GM12878 (cell line): ENCODE data around the gene FCN2. TPM values are rescaled to one million over a fixed set of nuclear protein-coding genes. Genes with fewer than 3 reads are reported as not detected.

Experiments
- ATAC-seq: fragments of 200-7000 bp; cut with Tn5 transposase; 3 replicates; pipeline ENCODE4 v1.9.1; 2020; ENCODE audit warnings: mild to moderate bottlenecking, moderate library complexity
- BruUV-seq: library from RNA; stranded (reverse); fragments of 400-500 nt; replicated peaks from 2 replicates; lab custom pipeline; 2021; lab: Mats Ljungman, UMichigan
- CTCF ChIA-PET: fragments of 300-600 bp; sonication (Branson Sonifier 250); formaldehyde crosslinking; extraction: SDS; loops from one replicate; lab custom pipeline; 2021; ENCODE audit warnings: inconsistent platforms; lab: Yijun Ruan, JAX
- POLR2A ChIA-PET: fragments of 350-600 bp; formaldehyde crosslinking; extraction: SDS; loops from one replicate; lab custom pipeline; 2021; ENCODE audit warnings: inconsistent platforms; lab: Charles Lee
- RAD21 ChIA-PET: fragments of 300-600 bp; sonication (Branson Sonifier 250); formaldehyde crosslinking; loops from one replicate; lab custom pipeline; 2023; ENCODE audit warnings: antibody characterized with exemption; ENCODE audit not compliant: unreplicated experiment; lab: Charles Lee
- SMC1A ChIA-PET: fragments of 300-600 bp; sonication (Branson Sonifier 250); formaldehyde crosslinking; loops from one replicate; lab custom pipeline; 2023; ENCODE audit not compliant: unreplicated experiment, uncharacterized antibody; lab: Charles Lee
- DNase-seq: peaks from one replicate; pipeline ENCODE4 v3.0.0-alpha.2; 2011; ENCODE audit warnings: low read depth, low spot score
- FAIRE-seq: peaks from 3 replicates; lab custom pipeline; 2011; peaks lifted over from hg19 to GRCh38; lab: Jason Lieb, UNC
- H2AFZ ChIP-seq: 2 replicates; pipeline ENCODE4 v1.6.0; 2011; ENCODE audit warnings: low read depth, low read length, control low read depth; ENCODE audit not compliant: control insufficient read depth
- H3K27ac ChIP-seq: 2 replicates; pipeline ENCODE4 v1.5.1; 2011; ENCODE audit warnings: control low read depth; ENCODE audit not compliant: control insufficient read depth, insufficient read depth
- H3K27me3 ChIP-seq, 2 experiments: replicated peaks in 1 of 2; 2 replicates each; pipeline versions ENCODE4 v1.6.0 to v1.6.1; 2011; ENCODE audit warnings: low read length in 1 of 2; ENCODE audit not compliant: control insufficient read depth in 2 of 2, insufficient read depth in 2 of 2
- H3K36me3 ChIP-seq, 2 experiments: 2 replicates each; pipeline ENCODE4 v1.5.1; 2011; ENCODE audit warnings: low read length in 1 of 2; ENCODE audit not compliant: control insufficient read depth in 2 of 2, insufficient read depth in 2 of 2
- H3K4me1 ChIP-seq: 2 replicates; pipeline ENCODE4 v1.6.1; 2011; ENCODE audit warnings: mild to moderate bottlenecking, low read length, moderate library complexity, mixed read lengths; ENCODE audit not compliant: control insufficient read depth, insufficient read depth
- H3K4me2 ChIP-seq: 2 replicates; pipeline ENCODE4 v1.6.0; 2011; ENCODE audit warnings: control low read depth; ENCODE audit not compliant: control insufficient read depth, insufficient read depth
- H3K4me3 ChIP-seq: fragments of 200-600 bp; sonication (generic); 2 replicates; pipeline ENCODE4 v1.5.1; 2016
- H3K79me2 ChIP-seq: 2 replicates; pipeline ENCODE4 v1.6.0; 2011; ENCODE audit warnings: low read length; ENCODE audit not compliant: control insufficient read depth, insufficient read depth
- H3K9ac ChIP-seq: 2 replicates; pipeline ENCODE4 v1.8.0; 2011; ENCODE audit warnings: low read length, control low read depth, mixed read lengths; ENCODE audit not compliant: control insufficient read depth, insufficient read depth
- H3K9me3 ChIP-seq: replicated peaks from 3 replicates; pipeline ENCODE4 v1.5.1; 2011; ENCODE audit warnings: mild to moderate bottlenecking, low read length; ENCODE audit not compliant: control insufficient read depth, insufficient read depth
- H4K20me1 ChIP-seq: 2 replicates; pipeline ENCODE4 v1.6.0; 2011; ENCODE audit not compliant: control insufficient read depth, insufficient read depth
- CBX5 ChIP-seq: sonication (generic); IDR thresholded peaks from 2 replicates; pipeline ENCODE4 v1.6.1; 2016; ENCODE audit warnings: low read depth, moderate library complexity, mild to moderate bottlenecking, inconsistent platforms
- KDM1A ChIP-seq: fragments of 200-600 bp; sonication (generic); IDR thresholded peaks from 2 replicates; pipeline ENCODE4 v1.6.1; 2016; ENCODE audit warnings: borderline replicate concordance
- KLF5 ChIP-seq: fragments of 450-650 bp; IDR thresholded peaks from 2 replicates; pipeline ENCODE4 v1.6.1; 2014; ENCODE audit warnings: mild to moderate bottlenecking; ENCODE audit not compliant: partially characterized antibody
- NBN ChIP-seq: fragments of 450-650 bp; IDR thresholded peaks from 2 replicates; pipeline ENCODE4 v1.6.1; 2016
- NR2C2 ChIP-seq: IDR thresholded peaks from 2 replicates; pipeline ENCODE4 v1.6.1; 2011; ENCODE audit warnings: borderline replicate concordance, low read depth; ENCODE audit not compliant: control insufficient read depth, insufficient read length
- RAD21 ChIP-seq: IDR thresholded peaks from 2 replicates; pipeline ENCODE4 v1.6.1; 2011; ENCODE audit warnings: mild to moderate bottlenecking, low read depth, low read length, moderate library complexity; ENCODE audit not compliant: insufficient read depth
- RELB ChIP-seq: fragments of 450-650 bp; IDR thresholded peaks from 2 replicates; pipeline ENCODE4 v1.6.1; 2017; ENCODE audit warnings: low read depth, mild to moderate bottlenecking, moderate library complexity
- TARDBP ChIP-seq: IDR thresholded peaks from 2 replicates; pipeline ENCODE4 v1.6.1; 2016; ENCODE audit warnings: borderline replicate concordance
- TCF7 ChIP-seq: IDR thresholded peaks from 2 replicates; pipeline ENCODE4 v1.6.1; 2014; ENCODE audit warnings: antibody characterized with exemption, borderline replicate concordance
- WGBS: methylation state at CpG from one replicate; pipeline ENCODE4 v1.1.6; 2016; ENCODE audit warnings: low lambda C conversion rate; ENCODE audit not compliant: insufficient replicate concordance, insufficient coverage; ENCODE audit errors: missing lambda C conversion rate; 5-methylcytosine and 5-hydroxymethylcytosine counted together
- in situ Hi-C: fragments of 300-500 bp; cut with MboI; formaldehyde crosslinking; loops from 9 replicates; pipeline ENCODE4 v1.14.3; 2018; ENCODE audit warnings: mixed read lengths
- intact Hi-C: fragments of 100-400 bp; cut with micrococcal nuclease; formaldehyde crosslinking; loops from one replicate; pipeline ENCODE4 v1.14.2; 2022; ENCODE audit not compliant: unreplicated experiment
- polyA plus RNA-seq, 11 experiments: library from polyadenylated mRNA; depleted of rRNA in 4 of 11; unstranded in 6 of 11; stranded (reverse) in 5 of 11; fragments of >200 nt; fragmentation: Nextera tagmentation in 4 of 11; fragmentation: Illumina TruSeq in 1 of 11; extraction: Ambion mirVana in 4 of 11; extraction: Trizol in 1 of 11; gene quantifications; 1 replicate in 1 of 11; 2 replicates in 10 of 11; pipeline versions ENCODE4 v1.2.1 to v1.2.3, GENCODE V29; 2011 to 2016; ENCODE audit warnings: inconsistent platforms in 2 of 11, missing spikeins in 2 of 11, low read depth in 1 of 11
- total RNA-seq, 4 experiments: library from RNA; depleted of rRNA in 3 of 4; stranded (reverse); fragments of >200 nt in 3 of 4; fragmentation: Illumina TruSeq in 1 of 4; extraction: Trizol in 1 of 4; gene quantifications; 2 replicates each; pipeline versions ENCODE4 v1.2.1 to v1.2.3, GENCODE V29; 2013 to 2021
- TF ChIP-seq, protein P1 (sequence below): fragments of 450-650 bp; IDR thresholded peaks from 2 replicates; pipeline ENCODE4 v1.6.1; 2018; ENCODE audit warnings: borderline replicate concordance, mild to moderate bottlenecking; ENCODE audit not compliant: partially characterized antibody
- TF ChIP-seq, protein P2 (sequence below): fragments of 450-650 bp; IDR thresholded peaks from 2 replicates; pipeline ENCODE4 v1.6.1; 2016; ENCODE audit warnings: mild to moderate bottlenecking

Gene FCN2
- total and polyA plus RNA-seq, 10 of the 15 experiments (the other 5 are each of a cell fraction or from before 2014, with no cell fraction given) = not detected

GRCh38 chr9:134879664-134880483 is 736 bp upstream of the FCN2 start:
- ATAC-seq = no peak
- Histone ChIP-seq H3K9me3 (no peaks in the 10 kb centered on the region; the same call in 2 of the 3 replicates), H2AFZ (no peak overlapping the region), H4K20me1 (no peaks in the 10 kb centered on the region), H3K36me3 (no peaks in the 10 kb centered on the region), H3K9ac (no peak overlapping the region), H3K79me2 (no peaks in the 10 kb centered on the region), H3K27ac (no peak overlapping the region), H3K4me3 (no peak overlapping the region), H3K27me3 (no peaks in the 10 kb centered on the region; a peak in 1 of 4 replicates), H3K4me1 (no peaks in the 10 kb centered on the region; the same call in 1 of the 2 replicates), H3K4me2 (no peak overlapping the region)
- BruUV-seq = no TSS peak
- in situ Hi-C loops (no loop called here), intact Hi-C loops (no loop called here)
- WGBS = 43% methylated on average over 12 of the region's 13 CpGs
- TF ChIP-seq CBX5 (no peak), RAD21 (no peak), TCF7 (no peak), KDM1A (no peak), TARDBP (no peak), NR2C2 (no peak), NBN (no peak), RELB (no peak), KLF5 (no peak)
- TF ChIP-seq, protein P1, sequence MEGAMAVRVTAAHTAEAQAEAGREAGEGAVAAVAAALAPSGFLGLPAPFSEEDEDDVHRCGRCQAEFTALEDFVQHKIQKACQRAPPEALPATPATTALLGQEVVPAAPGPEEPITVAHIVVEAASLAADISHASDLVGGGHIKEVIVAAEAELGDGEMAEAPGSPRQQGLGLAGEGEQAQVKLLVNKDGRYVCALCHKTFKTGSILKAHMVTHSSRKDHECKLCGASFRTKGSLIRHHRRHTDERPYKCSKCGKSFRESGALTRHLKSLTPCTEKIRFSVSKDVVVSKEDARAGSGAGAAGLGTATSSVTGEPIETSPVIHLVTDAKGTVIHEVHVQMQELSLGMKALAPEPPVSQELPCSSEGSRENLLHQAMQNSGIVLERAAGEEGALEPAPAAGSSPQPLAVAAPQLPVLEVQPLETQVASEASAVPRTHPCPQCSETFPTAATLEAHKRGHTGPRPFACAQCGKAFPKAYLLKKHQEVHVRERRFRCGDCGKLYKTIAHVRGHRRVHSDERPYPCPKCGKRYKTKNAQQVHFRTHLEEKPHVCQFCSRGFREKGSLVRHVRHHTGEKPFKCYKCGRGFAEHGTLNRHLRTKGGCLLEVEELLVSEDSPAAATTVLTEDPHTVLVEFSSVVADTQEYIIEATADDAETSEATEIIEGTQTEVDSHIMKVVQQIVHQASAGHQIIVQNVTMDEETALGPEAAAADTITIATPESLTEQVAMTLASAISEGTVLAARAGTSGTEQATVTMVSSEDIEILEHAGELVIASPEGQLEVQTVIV = no peak
- TF ChIP-seq, protein P2, sequence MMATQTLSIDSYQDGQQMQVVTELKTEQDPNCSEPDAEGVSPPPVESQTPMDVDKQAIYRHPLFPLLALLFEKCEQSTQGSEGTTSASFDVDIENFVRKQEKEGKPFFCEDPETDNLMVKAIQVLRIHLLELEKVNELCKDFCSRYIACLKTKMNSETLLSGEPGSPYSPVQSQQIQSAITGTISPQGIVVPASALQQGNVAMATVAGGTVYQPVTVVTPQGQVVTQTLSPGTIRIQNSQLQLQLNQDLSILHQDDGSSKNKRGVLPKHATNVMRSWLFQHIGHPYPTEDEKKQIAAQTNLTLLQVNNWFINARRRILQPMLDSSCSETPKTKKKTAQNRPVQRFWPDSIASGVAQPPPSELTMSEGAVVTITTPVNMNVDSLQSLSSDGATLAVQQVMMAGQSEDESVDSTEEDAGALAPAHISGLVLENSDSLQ = no peak
- no peak for FAIRE-seq
- RAD21 ChIA-PET = no interaction called here
- POLR2A ChIA-PET = no interaction called here
- SMC1A ChIA-PET = no interaction called here
- DNase-seq = no peak
- CTCF ChIA-PET = no interaction called here
